Neural progenitor cell (in vitro differentiated cells): ENCODE results near the gene MRPL3.

ENCODE experiments used
- CTCF ChIP-seq: fragments of 200-600 bp; sonication (generic); IDR thresholded peaks from 2 replicates; pipeline ENCODE4 v1.5.1; 2017; ENCODE audit warnings: antibody characterized with exemption, mild to moderate bottlenecking
- EZH2 ChIP-seq: fragments of 200-600 bp; sonication (generic); IDR thresholded peaks from 2 replicates; pipeline ENCODE4 v1.6.1; 2017; ENCODE audit warnings: antibody characterized with exemption, mild to moderate bottlenecking, moderate library complexity

- TF ChIP-seq CTCF (no peak), EZH2 (no peak)
Measured at GRCh38 chr3:131447349-131447748, 55.4 kb downstream of the MRPL3 start.
